Measurements from ENCODE around the gene PIK3R5.

DNA sequence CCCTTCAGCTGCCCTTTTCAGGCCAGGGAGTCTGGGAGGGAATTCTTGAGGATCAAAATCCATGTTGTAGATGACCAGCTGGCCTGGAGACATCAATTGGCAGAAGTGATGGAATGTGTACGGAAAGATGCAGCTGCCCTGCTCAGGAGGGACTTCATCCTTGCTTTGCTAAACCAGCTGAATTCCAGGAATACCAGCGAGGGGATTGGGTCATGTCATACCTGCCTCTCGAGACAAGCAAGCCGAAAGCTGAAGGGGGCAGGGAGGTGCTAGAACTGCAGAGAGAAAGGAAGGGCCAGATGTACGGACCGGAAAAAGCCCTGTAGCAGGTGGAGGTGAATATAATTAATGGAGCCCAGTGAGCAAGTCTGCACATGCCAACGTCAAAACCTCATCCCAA, 30.2 kb upstream of the PIK3R5 start:
- TF ChIP-seq POLR2AphosphoS5 (IDR thresholded peaks at IDR 0.05; ENCODE audit: insufficient read depth, low read depth, low read length) (no peak), POLR2A (IDR thresholded peaks at IDR 0.05; ENCODE audit: low read depth, low read length) (no peak)
- TF ChIP-seq, protein P1, sequence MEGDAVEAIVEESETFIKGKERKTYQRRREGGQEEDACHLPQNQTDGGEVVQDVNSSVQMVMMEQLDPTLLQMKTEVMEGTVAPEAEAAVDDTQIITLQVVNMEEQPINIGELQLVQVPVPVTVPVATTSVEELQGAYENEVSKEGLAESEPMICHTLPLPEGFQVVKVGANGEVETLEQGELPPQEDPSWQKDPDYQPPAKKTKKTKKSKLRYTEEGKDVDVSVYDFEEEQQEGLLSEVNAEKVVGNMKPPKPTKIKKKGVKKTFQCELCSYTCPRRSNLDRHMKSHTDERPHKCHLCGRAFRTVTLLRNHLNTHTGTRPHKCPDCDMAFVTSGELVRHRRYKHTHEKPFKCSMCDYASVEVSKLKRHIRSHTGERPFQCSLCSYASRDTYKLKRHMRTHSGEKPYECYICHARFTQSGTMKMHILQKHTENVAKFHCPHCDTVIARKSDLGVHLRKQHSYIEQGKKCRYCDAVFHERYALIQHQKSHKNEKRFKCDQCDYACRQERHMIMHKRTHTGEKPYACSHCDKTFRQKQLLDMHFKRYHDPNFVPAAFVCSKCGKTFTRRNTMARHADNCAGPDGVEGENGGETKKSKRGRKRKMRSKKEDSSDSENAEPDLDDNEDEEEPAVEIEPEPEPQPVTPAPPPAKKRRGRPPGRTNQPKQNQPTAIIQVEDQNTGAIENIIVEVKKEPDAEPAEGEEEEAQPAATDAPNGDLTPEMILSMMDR (IDR thresholded peaks at IDR 0.05; ENCODE audit: extremely low read depth in 1 of 2, insufficient read depth in 1 of 2, low read depth in 1 of 2, low read length in 2 of 2) = no peak

All from endothelial cell of umbilical vein (primary cell).